Heart left ventricle (tissue), 16 donors: ENCODE data around the gene TJP1. TPM values are rescaled to one million over a fixed set of nuclear protein-coding genes. Genes with fewer than 3 reads are reported as not detected.
"Not testable (repeated sequence)": the region's sequence is repeated elsewhere in the genome, so short reads cannot be mapped to it uniquely, and the experiment has no call there.

Experiments
- ATAC-seq, 4 donors: fragments of 200-7000 bp; cut with Tn5 transposase; one replicate each; pipeline ENCODE4 v1.9.1; 2020 to 2022; ENCODE audit warnings: moderate library complexity in 4 of 4, mild to moderate bottlenecking in 3 of 4, moderate number of reproducible peaks in 1 of 4
- DNase-seq, 5 donors: peaks; one replicate each; pipeline ENCODE4 v3.0.0-alpha.2; 2020
- H3K27ac ChIP-seq, 12 donors: fragments of 200-600 bp; sonication (generic) in 4 of 12; one replicate each; pipeline versions ENCODE4 v1.5.0 to v1.8.0; 2016 to 2022; ENCODE audit warnings: mild to moderate bottlenecking in 2 of 12
- H3K27me3 ChIP-seq, 9 donors: fragments of 200-600 bp; sonication (generic) in 2 of 9; one replicate each; pipeline versions ENCODE4 v1.5.1 to v1.8.0; 2016 to 2022; ENCODE audit warnings: mild to moderate bottlenecking in 3 of 9
- H3K36me3 ChIP-seq, 9 donors: fragments of 200-600 bp; sonication (generic) in 2 of 9; one replicate each; pipeline versions ENCODE4 v1.5.0 to v1.8.0; 2018 to 2022; ENCODE audit warnings: mild to moderate bottlenecking in 2 of 9
- H3K4me1 ChIP-seq, 12 donors: fragments of 200-600 bp; sonication (generic) in 4 of 12; one replicate each; pipeline versions ENCODE4 v1.5.0 to v1.8.0; 2016 to 2022; ENCODE audit warnings: mild to moderate bottlenecking in 3 of 12
- H3K4me3 ChIP-seq, 12 donors: fragments of 200-600 bp; sonication (generic) in 4 of 12; one replicate each; pipeline versions ENCODE4 v1.5.0 to v1.8.0; 2017 to 2022; ENCODE audit warnings: mild to moderate bottlenecking in 9 of 12, moderate library complexity in 4 of 12
- H3K9me3 ChIP-seq, 12 donors: fragments of 200-600 bp; sonication (generic) in 4 of 12; one replicate each; pipeline versions ENCODE4 v1.5.0 to v1.8.0; 2016 to 2022; ENCODE audit warnings: mild to moderate bottlenecking in 1 of 12
- POLR2A ChIP-seq, 2 donors: fragments of 450-650 bp; IDR thresholded peaks; one replicate each; pipeline ENCODE4 v1.6.1; 2017; ENCODE audit warnings: antibody characterized with exemption in 2 of 2, mild to moderate bottlenecking in 2 of 2, moderate library complexity in 2 of 2
- WGBS, 4 donors: extraction: QIAGEN DNeasy Blood & Tissue Kit in 2 of 4; methylation state at CpG; one replicate each; pipeline versions ENCODE4 v1.1.5 to v1.1.7; 2013 to 2018; 5-methylcytosine and 5-hydroxymethylcytosine counted together
- intact Hi-C, 10 donors: fragments of 100-400 bp; cut with DNase I; formaldehyde crosslinking; loops; one replicate each; pipeline versions ENCODE4 v1.11.1 to v1.14.2; 2022
- polyA plus RNA-seq, 2 donors: library from polyadenylated mRNA; stranded (reverse); fragments of 200-250 nt; gene quantifications; one replicate each; pipeline ENCODE4 v1.2.3, GENCODE V29; 2013
- total RNA-seq, 9 donors: library from RNA; depleted of rRNA in 2 of 9; stranded (reverse); fragments of >200 nt in 2 of 9; fragmentation: NEBNext Ultra II Directional in 3 of 9; extraction: Animal tissue kit (Norgen Biotek cat#: 25700) in 3 of 9; gene quantifications; one replicate each; pipeline versions ENCODE4 v1.1.0 to v1.2.4, GENCODE V29; 2016 to 2023
- TF ChIP-seq, protein P1 (sequence below), 12 donors: fragments of 200-600 bp; sonication (generic) in 4 of 12; IDR thresholded peaks; one replicate each; pipeline versions ENCODE4 v1.5.0 to v1.8.0; 2018 to 2022; ENCODE audit warnings: antibody characterized with exemption in 12 of 12, mild to moderate bottlenecking in 5 of 12
- donor health status: ischemic (EF 13 %, LVEDD 7.1; RV severe dilation, severe dysfunction).
- donor health status: healthy with polysubstance abuse.
- donor health status: DM: no; HTN: yes; CAD: no.
- donor health status: DM: no; HTN: no; CAD: no.
- donor health status: ischemic (EF 25% LVEDD 6.9; RV normal size, moderate dysfunction).
- donor health status: ischemic (EF 25% LVEDD 5.7; RV mildly dilated, moderate dysfunction).
- donor health status: healthy.
- donor health status: DM: yes; HTN: yes; CAD: no.
- donor health status: ischemic (EF 35%, LVEDD 5.7; RV mildly dilated, moderate dysfunction).
- donor health status: nonischemic (EF 11% LVEDD 7.7; RV severe dilation, severe dysfunction).
- donor health status: DM: yes; HTN: yes; CAD: no.
- donor health status: PGD.
- donor health status: ischemic (EF 29% LVEDD 5.4; RV normal size, mild dysfunction).
- donor health status: nonischemic (EF 23%, LVEDD 6.1; RV moderate dilation, normal function).

The TJP1 gene
- total and polyA plus RNA-seq, 11 donors = 26.8 to 159 (median 105) TPM

DNA sequence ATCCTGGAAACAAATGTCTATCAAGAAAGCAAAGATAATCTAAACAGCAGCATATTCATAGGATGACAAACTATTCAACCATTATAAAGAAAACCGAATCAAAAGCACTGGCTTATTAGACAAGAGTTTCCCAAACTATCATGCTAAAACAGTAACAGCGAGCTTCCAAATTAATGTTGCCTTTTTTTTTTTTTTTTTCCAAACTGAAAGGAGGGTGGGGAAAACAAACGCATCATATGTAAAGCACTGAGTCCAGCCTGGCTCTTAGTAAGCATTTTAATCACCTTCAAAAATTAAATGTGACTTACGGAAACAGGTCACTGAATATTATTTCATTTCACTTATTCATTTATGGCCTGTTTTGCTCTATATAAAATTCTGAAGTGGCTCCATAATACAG lies 2.3 kb downstream of the TJP1 start:
- TF ChIP-seq, protein P1, sequence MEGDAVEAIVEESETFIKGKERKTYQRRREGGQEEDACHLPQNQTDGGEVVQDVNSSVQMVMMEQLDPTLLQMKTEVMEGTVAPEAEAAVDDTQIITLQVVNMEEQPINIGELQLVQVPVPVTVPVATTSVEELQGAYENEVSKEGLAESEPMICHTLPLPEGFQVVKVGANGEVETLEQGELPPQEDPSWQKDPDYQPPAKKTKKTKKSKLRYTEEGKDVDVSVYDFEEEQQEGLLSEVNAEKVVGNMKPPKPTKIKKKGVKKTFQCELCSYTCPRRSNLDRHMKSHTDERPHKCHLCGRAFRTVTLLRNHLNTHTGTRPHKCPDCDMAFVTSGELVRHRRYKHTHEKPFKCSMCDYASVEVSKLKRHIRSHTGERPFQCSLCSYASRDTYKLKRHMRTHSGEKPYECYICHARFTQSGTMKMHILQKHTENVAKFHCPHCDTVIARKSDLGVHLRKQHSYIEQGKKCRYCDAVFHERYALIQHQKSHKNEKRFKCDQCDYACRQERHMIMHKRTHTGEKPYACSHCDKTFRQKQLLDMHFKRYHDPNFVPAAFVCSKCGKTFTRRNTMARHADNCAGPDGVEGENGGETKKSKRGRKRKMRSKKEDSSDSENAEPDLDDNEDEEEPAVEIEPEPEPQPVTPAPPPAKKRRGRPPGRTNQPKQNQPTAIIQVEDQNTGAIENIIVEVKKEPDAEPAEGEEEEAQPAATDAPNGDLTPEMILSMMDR (IDR thresholded peaks at IDR 0.05) = no peak
- no peak for TF ChIP-seq POLR2A (IDR thresholded peaks at IDR 0.05)
- Histone ChIP-seq H3K27me3 (peaks cover 0 to 42% (median 0%) of the 10 kb centered on the region in 9 donors), H3K4me1 (peaks cover 0 to 58% (median 29%) of the 10 kb centered on the region in 12 donors), H3K36me3 (no peaks in the 10 kb centered on the region), H3K27ac (peak overlapping the region in 10 of 12 donors; percentile 97 to 100 (median 99)), H3K9me3 (no peaks in the 10 kb centered on the region), H3K4me3 (peak overlapping the region; percentile 60 to 97 (median 84))
- DNase-seq (no peak), ATAC-seq (no peak)
- WGBS, 4 donors = 8 to 16% (median 12%) methylated on average over 4 of the region's 4 CpGs
- intact Hi-C loops = loop anchor here (1.0 to 10.0 kb wide), 11 partner anchors 52 to 107 kb away; no protein-coding TSS in a partner anchor

DNA sequence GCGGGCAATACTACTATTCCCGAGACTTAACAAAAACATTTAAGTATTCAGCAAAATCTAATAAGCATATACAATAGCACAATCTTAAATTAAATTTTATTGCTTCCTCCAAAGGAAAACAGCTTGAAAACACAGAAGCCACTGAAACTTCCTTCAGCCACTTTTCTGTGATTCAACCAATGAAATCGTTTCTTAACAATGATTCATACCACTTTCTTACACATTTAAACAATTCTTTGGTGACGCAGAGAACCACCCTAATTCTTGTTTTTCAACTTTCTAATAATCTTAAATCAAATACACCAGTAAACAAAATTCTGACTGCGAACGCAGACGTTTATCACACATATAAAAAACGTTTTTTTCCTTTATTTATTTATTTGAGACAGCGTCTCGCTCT lies 4.1 kb downstream of the TJP1 start:
- Histone ChIP-seq H3K4me1 (peaks cover 2 to 71% (median 39%) of the 10 kb centered on the region in 12 donors), H3K4me3 (peak overlapping the region in 6 of 12 donors; percentile 3 to 89 (median 84)), H3K27ac (peak overlapping the region in 2 of 12 donors; percentile 9 to 11), H3K9me3 (no peaks in the 10 kb centered on the region), H3K36me3 (no peaks in the 10 kb centered on the region), H3K27me3 (peaks cover 0 to 38% (median 0%) of the 10 kb centered on the region in 9 donors)
- intact Hi-C loops = loop anchor here in 5 of 10 donors (5.0 to 10.0 kb wide), 3 partner anchors 53 to 97 kb away; no protein-coding TSS in a partner anchor
- ATAC-seq (no peak), DNase-seq (no peak)
- 69 to 74% (median 72%) methylated on average over 10 of the region's 10 CpGs for WGBS, 4 donors
- no peak for TF ChIP-seq POLR2A (IDR thresholded peaks at IDR 0.05)
- TF ChIP-seq, protein P1 (IDR thresholded peaks at IDR 0.05) = no peak

DNA sequence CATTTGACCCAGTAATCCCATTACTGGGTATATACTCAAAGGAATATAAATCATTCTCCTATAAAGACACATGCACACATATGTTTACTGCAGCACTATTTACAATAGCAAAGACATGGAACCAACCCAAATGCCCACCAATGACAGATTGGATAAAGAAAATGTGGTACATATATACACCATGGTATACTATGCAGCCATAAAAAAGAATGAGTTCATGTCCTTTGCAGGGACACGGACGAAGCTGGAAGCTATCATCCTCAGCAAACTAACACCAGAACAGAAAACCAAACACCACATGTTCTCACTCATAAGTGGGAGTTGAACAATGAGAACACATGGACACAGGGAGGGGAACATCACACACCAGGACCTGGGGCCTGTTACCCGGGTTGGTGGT lies 4.8 kb downstream of the TJP1 start:
- not testable (repeated sequence) for H3K9me3 ChIP-seq, H3K4me3 ChIP-seq, DNase-seq, H3K27ac ChIP-seq, H3K36me3 ChIP-seq, ATAC-seq
- Histone ChIP-seq H3K4me1 (peaks cover 6 to 72% (median 43%) of the 10 kb centered on the region in 12 donors), H3K27me3 (peaks cover 0 to 31% (median 0%) of the 10 kb centered on the region in 9 donors)
- intact Hi-C loops = loop anchor here in 5 of 10 donors (5.0 to 10.0 kb wide), 3 partner anchors 53 to 97 kb away; no protein-coding TSS in a partner anchor
- 73 to 82% (median 78%) methylated on average over 3 of the region's 3 CpGs for WGBS, 4 donors

DNA sequence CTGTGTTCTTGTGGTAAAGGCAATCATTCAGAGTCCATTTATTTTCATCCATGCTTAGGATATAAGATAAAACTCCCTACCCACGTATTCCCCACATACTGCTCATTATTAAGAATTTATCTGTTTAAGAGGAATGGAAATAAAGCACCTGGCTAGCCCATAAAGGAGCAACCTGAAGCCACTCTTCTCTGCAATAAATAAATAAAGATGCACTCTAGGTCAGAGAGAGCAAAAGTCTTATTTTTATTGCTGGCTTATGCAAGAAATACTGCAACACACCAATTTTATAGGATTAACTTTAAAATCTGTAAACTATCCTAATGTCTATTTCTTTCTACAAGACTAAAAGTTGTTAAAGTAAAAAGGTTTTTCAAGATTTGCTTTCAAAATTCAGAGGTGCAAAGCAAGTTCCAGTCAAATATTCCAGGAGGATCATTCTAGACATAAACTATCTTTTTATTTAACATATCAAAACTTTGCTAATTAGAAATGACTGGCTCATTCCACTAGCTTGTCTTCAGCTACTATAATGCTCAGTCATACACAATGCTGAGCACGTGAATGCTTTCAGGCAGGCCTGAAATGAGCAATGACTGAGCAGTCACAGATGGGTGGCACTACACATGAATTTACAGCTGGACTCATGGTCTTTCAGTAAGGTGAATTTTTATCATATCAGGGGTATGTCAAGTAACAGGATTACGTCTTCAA lies 7.1 kb downstream of the TJP1 start:
- peaks cover 6 to 88% (median 56%) of the 10 kb centered on the region in 12 donors for H3K4me1 ChIP-seq
- ATAC-seq (peak; percentile 62 to 88 (median 82)), DNase-seq (no peak)
- peak overlapping the region in 5 of 12 donors; percentile 2 to 44 (median 12) for H3K27ac ChIP-seq
- peaks cover 0 to 15% (median 0%) of the 10 kb centered on the region in 9 donors for H3K27me3 ChIP-seq
- no peaks in the 10 kb centered on the region for H3K9me3 ChIP-seq
- H3K36me3 ChIP-seq = no peaks in the 10 kb centered on the region
- intact Hi-C loops = loop anchor here in 5 of 10 donors (2.0 to 10.0 kb wide), 4 partner anchors 16 to 100 kb away; no protein-coding TSS in a partner anchor
- no peak overlapping the region for H3K4me3 ChIP-seq
- 25 to 35% (median 28%) methylated on average over 3 of the region's 3 CpGs for WGBS, 4 donors
- TF ChIP-seq, protein P1 (IDR thresholded peaks at IDR 0.05) = peak in 1 of 12 donors; percentile 16
- no peak for TF ChIP-seq POLR2A (IDR thresholded peaks at IDR 0.05)
